Esophagus mucosa (tissue), 1 donor: ENCODE data around the gene NFYB. TPM values are rescaled to one million over a fixed set of nuclear protein-coding genes. Genes with fewer than 3 reads are reported as not detected.
A peak's percentile ranks its signal among the peaks of the same experiment; 100 is the strongest.

Experiments used
- ATAC-seq: fragments of 200-7000 bp; cut with Tn5 transposase; one replicate; pipeline ENCODE4 v1.9.1; 2020
- total RNA-seq: library from RNA; stranded (reverse); gene quantifications from one replicate; pipeline ENCODE4 v1.2.4, GENCODE V29; 2023
- donor health status: DM: yes; HTN: yes; CAD: no.

The NFYB gene
- total RNA-seq, 1 donor from 2014 or later, result 9.3 TPM

GRCh38 chr12:104109446-104110271, 28.4 kb downstream of the NFYB start:
- ATAC-seq, result no peak

DNA sequence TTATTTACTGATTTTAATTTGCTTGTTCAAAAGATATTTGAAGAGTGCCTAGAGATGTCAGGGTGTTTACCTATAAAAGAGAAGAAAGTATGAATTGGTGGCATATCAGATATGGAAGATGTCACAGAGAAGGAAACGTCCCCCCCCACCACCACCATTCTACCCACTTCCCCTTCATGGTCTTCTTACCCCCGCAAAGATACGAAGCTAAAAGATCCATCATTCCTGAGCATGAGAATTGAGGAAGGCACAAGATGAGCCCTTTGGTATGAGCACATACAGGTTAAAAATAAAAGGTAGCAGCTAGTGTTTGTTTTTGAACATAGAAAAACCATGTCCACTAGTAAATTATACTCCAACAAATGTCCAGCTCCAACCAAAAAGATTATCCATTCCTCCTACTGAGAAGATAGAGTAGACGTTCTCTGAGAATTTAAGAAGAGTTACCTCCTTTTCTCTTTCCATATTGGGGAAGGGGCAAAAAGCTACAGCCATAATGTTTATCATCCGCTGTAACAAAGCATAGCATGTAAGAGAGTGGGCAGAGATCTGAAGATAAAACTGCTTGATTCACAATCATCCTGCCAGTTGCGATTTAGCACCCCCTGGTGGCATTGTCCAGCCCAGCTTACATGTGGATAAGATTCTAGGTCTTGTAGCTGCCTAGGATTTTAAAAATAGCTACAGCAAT, 29.1 kb downstream of the NFYB start:
- peak; percentile 71 for ATAC-seq

DNA sequence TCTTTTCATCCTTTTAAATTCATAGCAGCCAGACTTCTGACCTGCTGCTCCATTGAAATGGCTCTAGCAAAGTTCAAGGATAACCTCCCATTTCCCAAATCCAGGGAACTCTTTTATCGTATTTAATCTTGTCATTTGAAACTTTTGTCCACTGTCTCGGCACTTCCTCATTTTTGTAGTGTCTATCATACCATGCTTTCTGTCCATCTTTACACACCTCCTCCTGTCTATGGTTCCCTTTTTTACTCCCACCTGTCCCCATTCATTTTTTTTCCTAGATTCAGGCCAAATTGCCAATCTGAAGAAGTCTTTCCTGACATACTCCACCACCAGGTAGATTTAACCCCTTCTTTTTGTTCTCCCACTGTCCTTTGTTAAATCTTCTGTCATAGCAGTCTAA, 31.0 kb downstream of the NFYB start:
- ATAC-seq, result no peak

- ATAC-seq, result no peak
Measured at GRCh38 chr12:104105461-104105860, 32.5 kb downstream of the NFYB start.

DNA sequence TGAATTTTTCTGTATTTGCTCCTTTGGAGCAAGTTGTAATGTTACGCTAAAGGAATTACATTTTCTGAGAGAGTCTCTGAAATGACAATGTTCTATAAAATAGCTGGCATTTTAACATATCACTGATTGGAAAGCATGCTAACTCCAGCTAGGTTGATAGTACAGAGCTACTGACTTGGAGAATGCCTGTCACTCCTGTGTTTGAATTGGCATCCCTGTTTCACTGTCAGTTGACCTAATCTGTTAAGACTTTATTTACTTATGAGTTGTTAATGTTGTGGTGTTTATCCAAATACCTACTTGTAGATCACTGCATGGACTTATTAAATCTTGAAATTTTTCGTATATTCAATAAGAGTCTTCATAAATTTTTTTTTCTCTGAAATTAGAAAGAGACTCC, 40.1 kb downstream of the NFYB start:
- no peak for ATAC-seq

DNA sequence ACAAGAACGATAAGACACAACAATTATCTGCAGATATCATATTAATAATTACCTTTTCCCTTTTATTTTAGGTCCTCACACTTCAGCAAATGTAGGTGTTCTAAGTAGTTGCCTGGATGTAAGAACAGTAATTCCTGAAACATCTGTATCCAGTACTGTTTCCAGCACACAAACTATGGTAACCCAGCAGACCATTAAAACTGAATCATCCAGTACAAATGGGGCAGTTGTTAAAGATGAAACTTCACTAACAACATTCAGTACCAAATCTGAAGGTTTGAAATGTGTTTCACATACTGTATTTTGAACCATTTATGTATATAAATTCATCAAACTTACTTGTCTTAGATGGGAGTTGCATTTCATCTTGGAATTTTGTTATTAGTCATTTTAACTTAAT, 42.7 kb downstream of the NFYB start:
- ATAC-seq, result no peak

DNA sequence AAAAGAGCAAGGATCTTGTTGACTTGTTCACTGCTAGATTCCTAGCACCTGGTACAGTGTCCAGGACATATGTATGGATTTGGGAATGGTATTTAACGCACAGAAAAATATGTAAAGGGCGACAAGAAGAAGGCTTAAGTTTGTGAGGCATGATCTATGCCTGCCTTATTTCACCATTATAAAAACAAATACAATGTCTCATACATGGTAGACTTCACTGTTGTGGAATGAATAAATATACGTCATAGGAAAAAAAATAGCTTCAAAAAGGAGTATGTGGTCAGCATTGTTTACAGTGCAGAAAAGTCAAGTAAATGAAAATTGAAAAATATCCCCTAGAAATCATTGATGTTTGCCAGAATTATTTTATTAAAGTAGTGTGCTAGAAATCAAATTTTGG, 43.7 kb downstream of the NFYB start:
- no peak for ATAC-seq

DNA sequence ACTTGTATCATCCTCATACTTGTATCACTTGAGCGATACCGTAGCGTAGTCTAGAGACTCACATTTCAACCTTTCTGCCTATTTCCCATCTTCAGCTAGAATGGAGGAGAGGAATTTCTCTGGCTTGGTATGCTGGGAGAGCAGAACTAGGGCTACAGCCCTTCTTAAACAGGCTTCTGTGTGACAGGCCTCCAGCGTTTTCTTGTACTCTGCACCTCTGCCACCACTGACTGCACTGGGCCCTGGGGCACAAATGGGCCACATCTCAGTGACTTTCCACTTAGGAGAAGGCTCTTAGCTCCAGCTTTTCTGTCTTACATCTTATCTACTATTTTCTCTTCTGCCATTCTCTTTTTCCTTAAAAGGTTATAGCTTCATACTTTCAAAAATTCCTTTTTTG, 46.9 kb downstream of the NFYB start:
- no peak for ATAC-seq

- ATAC-seq, result no peak
Measured at GRCh38 chr12:104090685-104091084, 47.3 kb downstream of the NFYB start.

DNA sequence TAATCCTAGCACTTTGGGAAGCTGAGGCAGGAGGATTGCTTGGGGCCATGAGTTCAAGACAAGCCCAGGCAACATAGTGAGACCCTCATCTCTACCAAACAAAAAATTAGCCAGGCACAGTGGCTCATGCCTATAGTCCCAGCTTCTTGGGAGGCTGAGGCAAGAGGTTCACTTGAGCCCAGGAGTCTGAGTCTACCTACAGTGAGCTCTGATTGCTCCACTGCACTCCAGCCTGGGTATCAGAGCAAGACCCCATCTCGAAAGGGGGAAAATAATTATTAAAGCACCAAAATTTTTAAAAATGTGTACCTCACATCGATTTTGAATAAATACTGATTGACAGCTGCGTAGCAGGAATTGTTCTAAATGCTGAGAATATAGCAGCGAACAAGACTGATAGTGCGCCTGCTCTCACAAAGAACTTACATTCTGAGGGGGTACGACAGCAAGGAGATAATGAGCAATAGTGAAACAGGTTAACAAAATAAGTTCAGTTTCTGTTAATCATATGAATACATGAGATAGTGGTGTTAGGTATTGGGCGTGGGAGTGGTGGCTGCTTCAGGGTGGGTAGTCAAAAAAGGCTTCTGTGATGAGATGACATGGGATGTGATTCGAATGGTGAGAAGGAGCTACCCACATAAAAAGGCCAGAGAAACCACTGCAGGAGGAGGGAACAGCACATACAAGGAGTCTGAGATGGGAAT, 54.1 kb downstream of the NFYB start:
- no peak for ATAC-seq

GRCh38 chr12:104080764-104081163, 57.2 kb downstream of the NFYB start:
- no peak for ATAC-seq

DNA sequence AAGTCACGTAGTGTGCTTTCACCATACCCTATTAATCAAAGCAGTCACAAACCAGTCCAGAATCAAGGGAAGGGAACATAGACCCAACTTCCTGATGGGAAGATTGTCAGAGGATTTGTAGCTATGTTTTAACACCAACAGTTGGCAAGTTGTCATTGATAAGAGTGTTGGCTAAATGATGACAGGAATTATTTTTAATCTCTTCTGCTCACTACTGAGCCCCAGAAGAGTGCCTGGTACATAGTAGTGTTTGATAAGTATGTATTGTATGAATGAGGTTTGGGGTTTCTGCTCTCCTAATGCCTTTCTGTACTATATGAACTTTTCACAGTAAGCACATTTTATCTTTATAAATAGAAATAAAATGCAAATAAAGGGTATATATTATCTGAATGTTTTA, 59.0 kb downstream of the NFYB start:
- ATAC-seq, result no peak

DNA sequence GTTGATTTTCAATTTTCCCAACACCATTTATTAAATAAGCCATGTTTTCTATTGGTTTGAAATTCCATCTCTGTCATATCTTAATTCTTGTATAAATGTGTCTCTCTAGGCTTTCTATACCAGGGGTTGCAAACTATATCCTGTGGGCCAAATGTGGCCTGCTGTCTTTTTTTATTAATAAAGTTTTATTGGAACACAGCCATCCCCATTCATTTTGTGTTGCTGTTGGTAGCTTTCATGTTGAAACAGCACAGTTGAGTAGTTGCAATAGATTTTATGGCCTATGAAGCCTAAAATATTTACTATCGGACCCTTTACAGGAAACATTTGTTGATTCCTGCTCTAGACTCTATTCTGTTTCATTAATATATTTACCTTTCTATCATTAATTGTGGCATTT, 64.3 kb downstream of the NFYB start:
- no peak for ATAC-seq

DNA sequence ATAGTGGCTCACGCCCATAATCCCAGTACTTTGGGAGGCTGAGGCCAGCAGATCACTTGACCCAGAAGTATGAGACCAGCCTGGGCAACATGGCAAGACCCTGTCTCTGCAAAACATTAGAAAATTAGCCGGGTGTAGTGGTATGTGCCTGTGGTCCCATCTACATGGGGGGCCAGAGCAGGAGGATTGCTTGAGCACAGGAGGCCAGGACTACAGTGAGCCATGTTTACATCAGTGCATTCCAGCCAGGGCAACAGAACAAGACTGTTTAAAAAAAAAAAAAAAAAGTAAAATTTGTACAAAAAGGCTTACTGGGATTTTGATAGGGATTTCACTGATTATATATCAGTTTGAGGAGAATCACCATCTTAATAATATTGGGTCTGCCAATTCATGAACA, 65.9 kb downstream of the NFYB start:
- no peak for ATAC-seq

Other genes starting within 250 kb of the NFYB start
- 219 TPM for gene HSP90B1, start 207.8 kb downstream of the NFYB start, total RNA-seq
- gene TDG, start 172.3 kb downstream of the NFYB start, total RNA-seq, result 20.4 TPM
- gene GLT8D2, start 88.0 kb downstream of the NFYB start, total RNA-seq, result 0.88 TPM
- gene HCFC2, start 73.7 kb downstream of the NFYB start, total RNA-seq, result 12.6 TPM
- gene TXNRD1, start 77.6 kb upstream of the NFYB start, total RNA-seq, result 8.7 TPM
- 0.76 TPM for gene EID3, start 165.5 kb upstream of the NFYB start, total RNA-seq